GM23248 (cell line): ENCODE measurements around the gene KLHDC7B.

Experiments
- EZH2 ChIP-seq: fragments of 200-600 bp; sonication (generic); IDR thresholded peaks from 2 replicates; pipeline ENCODE4 v1.6.1; 2018; ENCODE audit warnings: antibody characterized with exemption, mild to moderate bottlenecking; ENCODE audit not compliant: insufficient read depth, poor library complexity, severe bottlenecking
- EZH2phosphoT487 ChIP-seq: fragments of 200-600 bp; sonication (generic); IDR thresholded peaks from 2 replicates; pipeline ENCODE4 v1.6.1; 2018; ENCODE audit warnings: antibody characterized with exemption, moderate library complexity, mild to moderate bottlenecking, low read depth; ENCODE audit not compliant: insufficient read depth

DNA sequence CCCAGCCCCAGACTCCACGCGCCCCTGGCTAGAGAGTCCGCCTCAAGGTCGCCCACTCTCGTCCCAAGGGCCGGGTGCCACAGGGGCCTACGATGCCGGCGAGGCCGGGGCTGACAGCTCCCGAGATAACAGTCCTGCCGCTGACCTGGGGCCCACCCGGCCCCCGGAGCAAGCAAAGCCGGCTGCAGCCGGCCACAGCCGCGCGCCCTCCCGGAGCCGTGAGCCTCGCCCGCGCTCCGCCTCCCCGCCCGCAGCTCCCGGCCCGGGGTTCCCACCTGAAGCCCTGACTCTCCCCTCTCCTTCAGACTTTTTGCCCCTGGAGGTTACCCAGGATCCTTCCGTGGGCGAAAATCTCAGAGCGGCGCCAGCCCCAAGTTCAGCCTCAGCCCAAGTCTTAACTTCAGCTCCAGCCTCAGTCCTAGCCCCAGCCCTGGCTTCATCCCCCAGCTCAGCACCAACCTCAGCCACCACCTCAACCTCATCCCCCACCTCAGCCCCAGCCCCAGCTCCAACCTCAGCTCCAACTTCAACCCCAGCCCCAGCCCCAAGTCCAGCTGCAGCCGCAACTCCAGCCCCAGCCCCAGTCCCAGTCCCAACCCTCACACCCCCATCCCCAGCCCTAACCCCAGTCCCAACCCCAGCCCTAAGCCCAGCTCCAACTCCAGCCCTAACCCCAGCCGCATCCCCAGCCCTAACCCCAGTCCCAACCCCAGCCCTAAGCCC is 1.7 kb downstream of the KLHDC7B start:
- TF ChIP-seq EZH2 = no peak
- TF ChIP-seq EZH2phosphoT487 = no peak
